WERI-Rb-1 (cell line): ENCODE results near the gene PCGF3.

Experiments
- DNase-seq: peaks from one replicate; pipeline ENCODE4 v3.0.0-alpha.2; 2020
- H3K27ac ChIP-seq: fragments of 250-450 bp; sonication (Bioruptor Pico); 2 replicates; pipeline ENCODE4 v1.5.1; 2020; ENCODE audit warnings: mild to moderate bottlenecking, moderate library complexity
- H3K27me3 ChIP-seq: fragments of 250-450 bp; sonication (Bioruptor Pico); 2 replicates; pipeline ENCODE4 v1.5.1; 2021; ENCODE audit warnings: mild to moderate bottlenecking, low read depth, moderate library complexity; ENCODE audit not compliant: insufficient read depth, severe bottlenecking
- H3K36me3 ChIP-seq: fragments of 250-450 bp; sonication (Bioruptor Pico); 2 replicates; pipeline ENCODE4 v1.5.1; 2020; ENCODE audit warnings: mild to moderate bottlenecking, moderate library complexity
- H3K4me3 ChIP-seq: 2 replicates; pipeline ENCODE4 v1.5.1; 2011; ENCODE audit warnings: low read depth, mild to moderate bottlenecking, control low read depth, low read length
- H3K9me3 ChIP-seq: fragments of 250-450 bp; sonication (Bioruptor Pico); 2 replicates; pipeline ENCODE4 v1.5.1; 2021; ENCODE audit warnings: mild to moderate bottlenecking, moderate library complexity; ENCODE audit not compliant: severe bottlenecking
- CTCF ChIP-seq: IDR thresholded peaks from 2 replicates; pipeline ENCODE4 v1.5.1; 2011; ENCODE audit warnings: low read depth, mild to moderate bottlenecking, control low read depth, inconsistent platforms, low read length

The PCGF3 gene

GRCh38 chr4:785332-786073 lies 79.9 kb downstream of the PCGF3 start:
- Histone ChIP-seq H3K36me3 (peaks cover 49% of the 10 kb centered on the region), H3K9me3 (no peaks in the 10 kb centered on the region), H3K4me3 (no peak overlapping the region), H3K27me3 (no peaks in the 10 kb centered on the region), H3K27ac (no peak overlapping the region)
- no peak for DNase-seq
- no peak for TF ChIP-seq CTCF

DNA sequence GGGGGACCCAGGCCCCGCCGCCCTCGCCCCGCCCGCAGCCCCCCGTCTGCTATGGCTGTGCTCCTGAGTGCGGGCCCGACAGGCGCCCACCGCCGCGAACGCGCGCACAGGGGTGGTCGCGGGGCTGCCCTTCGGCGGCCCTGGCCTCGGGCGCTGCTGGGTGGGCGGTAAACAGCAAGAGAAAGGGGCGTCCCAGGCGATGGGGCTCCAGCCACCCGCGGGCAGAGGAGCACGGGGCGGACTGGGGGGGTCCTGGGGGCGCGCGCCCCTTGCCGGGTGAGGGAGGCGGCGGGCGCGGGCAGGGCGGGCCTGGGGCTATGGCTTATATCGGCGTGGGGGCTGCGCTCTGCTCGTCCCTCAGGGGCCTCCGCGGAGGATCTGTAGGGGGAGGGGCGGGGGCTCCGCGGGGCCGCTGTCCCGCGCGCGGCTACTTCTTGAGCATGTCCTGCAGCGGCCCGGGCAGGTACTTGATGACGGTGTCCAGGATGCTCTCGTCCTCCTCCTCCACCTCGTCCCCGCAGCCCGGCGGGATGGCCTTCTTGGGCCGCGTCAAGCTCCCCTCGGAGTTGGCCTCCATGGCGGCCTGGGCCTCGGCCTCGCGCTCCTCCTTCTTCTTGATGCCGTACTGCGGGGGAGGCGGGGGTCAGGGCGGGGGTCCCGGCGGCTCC lies 80.6 kb downstream of the PCGF3 start:
- no peak for DNase-seq
- Histone ChIP-seq H3K4me3 (no peak overlapping the region), H3K9me3 (no peaks in the 10 kb centered on the region), H3K27ac (no peak overlapping the region), H3K36me3 (peaks cover 47% of the 10 kb centered on the region), H3K27me3 (no peaks in the 10 kb centered on the region)
- TF ChIP-seq CTCF, result no peak

DNA sequence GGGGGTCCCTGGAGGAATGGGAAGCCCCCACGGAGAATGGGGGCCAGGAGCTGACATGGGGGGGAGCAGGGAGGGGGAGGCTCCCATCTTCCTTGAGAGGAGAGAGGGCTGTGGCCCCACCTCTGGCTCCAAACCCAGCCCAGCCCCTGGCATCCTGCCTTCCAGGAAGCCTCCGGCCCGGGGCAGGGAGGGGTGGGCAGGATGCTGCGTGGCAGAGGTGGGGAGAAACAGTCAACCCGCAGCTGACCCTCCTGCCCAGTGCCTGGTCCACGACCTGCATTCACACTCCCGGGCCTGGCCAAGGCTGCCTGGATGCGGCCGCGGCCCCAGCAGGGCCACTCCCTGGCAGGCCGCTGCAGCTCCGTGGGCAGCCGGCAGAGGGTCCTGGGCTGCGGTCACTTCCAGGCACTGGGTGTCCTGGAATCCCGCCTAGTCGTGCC lies 81.2 kb downstream of the PCGF3 start:
- Histone ChIP-seq H3K27ac (no peak overlapping the region), H3K36me3 (peaks cover 49% of the 10 kb centered on the region), H3K27me3 (no peaks in the 10 kb centered on the region), H3K4me3 (no peak overlapping the region), H3K9me3 (no peaks in the 10 kb centered on the region)
- no peak for DNase-seq
- TF ChIP-seq CTCF, result no peak

GRCh38 chr4:787561-787981 lies 81.9 kb downstream of the PCGF3 start:
- no peak for DNase-seq
- no peaks in the 10 kb centered on the region for H3K27me3 ChIP-seq
- no peaks in the 10 kb centered on the region for H3K9me3 ChIP-seq
- H3K4me3 ChIP-seq, result no peak overlapping the region
- TF ChIP-seq CTCF, result no peak
- H3K36me3 ChIP-seq, result peaks cover 56% of the 10 kb centered on the region
- H3K27ac ChIP-seq, result peak overlapping the region; percentile 20; the same call in 1 of the 2 replicates

- no peak for DNase-seq
- Histone ChIP-seq H3K9me3 (no peaks in the 10 kb centered on the region), H3K36me3 (peaks cover 62% of the 10 kb centered on the region), H3K4me3 (no peak overlapping the region), H3K27ac (peak overlapping the region; percentile 20), H3K27me3 (no peaks in the 10 kb centered on the region)
- TF ChIP-seq CTCF, result no peak
Measured at GRCh38 chr4:788006-788635, 82.5 kb downstream of the PCGF3 start.
